Measurements from ENCODE around the gene ARMC10.

DNA sequence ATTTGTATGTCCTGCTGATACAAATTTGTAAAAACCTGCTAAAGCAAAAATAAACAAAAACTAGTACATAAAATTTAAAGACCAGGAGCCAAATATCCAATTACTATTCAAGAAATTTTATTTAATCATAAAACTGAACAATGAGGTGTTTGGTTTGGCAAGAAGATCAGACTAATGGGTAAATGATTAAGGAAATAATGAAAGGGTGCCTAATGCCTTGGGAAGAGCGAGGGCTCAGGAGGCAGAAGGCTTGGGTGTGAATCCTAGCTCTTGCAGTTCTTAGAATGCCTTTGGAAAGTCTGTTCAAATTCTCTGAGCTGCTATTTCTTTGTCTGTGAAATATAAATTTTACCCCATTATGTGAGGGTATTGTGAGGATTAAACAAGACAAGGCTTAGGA, 41.6 kb downstream of the ARMC10 start:
- TF ChIP-seq, protein P1, sequence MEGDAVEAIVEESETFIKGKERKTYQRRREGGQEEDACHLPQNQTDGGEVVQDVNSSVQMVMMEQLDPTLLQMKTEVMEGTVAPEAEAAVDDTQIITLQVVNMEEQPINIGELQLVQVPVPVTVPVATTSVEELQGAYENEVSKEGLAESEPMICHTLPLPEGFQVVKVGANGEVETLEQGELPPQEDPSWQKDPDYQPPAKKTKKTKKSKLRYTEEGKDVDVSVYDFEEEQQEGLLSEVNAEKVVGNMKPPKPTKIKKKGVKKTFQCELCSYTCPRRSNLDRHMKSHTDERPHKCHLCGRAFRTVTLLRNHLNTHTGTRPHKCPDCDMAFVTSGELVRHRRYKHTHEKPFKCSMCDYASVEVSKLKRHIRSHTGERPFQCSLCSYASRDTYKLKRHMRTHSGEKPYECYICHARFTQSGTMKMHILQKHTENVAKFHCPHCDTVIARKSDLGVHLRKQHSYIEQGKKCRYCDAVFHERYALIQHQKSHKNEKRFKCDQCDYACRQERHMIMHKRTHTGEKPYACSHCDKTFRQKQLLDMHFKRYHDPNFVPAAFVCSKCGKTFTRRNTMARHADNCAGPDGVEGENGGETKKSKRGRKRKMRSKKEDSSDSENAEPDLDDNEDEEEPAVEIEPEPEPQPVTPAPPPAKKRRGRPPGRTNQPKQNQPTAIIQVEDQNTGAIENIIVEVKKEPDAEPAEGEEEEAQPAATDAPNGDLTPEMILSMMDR (IDR thresholded peaks at IDR 0.05; ENCODE audit: poor library complexity, severe bottlenecking), result no peak
- TF ChIP-seq POLR2AphosphoS5 (IDR thresholded peaks at IDR 0.05) (no peak), EP300 (conservative IDR thresholded peaks at IDR 0.05; ENCODE audit: poor library complexity, severe bottlenecking) (no peak), EZH2 (IDR thresholded peaks at IDR 0.05; ENCODE audit: borderline replicate concordance, insufficient read depth, low read length, poor library complexity, severe bottlenecking) (no peak)
